Right lobe of liver (tissue), 6 donors: ENCODE data around the gene BHLHE23. TPM values are rescaled to one million over a fixed set of nuclear protein-coding genes. Genes with fewer than 3 reads are reported as not detected.

Experiments used
- ATAC-seq, 4 donors: fragments of 200-7000 bp; cut with Tn5 transposase; one replicate each; pipeline ENCODE4 v1.9.1; 2020; ENCODE audit warnings: mild to moderate bottlenecking in 4 of 4, moderate library complexity in 4 of 4
- DNase-seq, 3 donors: peaks; one replicate each; pipeline ENCODE4 v3.0.0-alpha.2; 2020
- H3K27ac ChIP-seq, 3 donors: fragments of 200-600 bp; one replicate each; pipeline ENCODE4 v1.8.0; 2022
- H3K27me3 ChIP-seq, 2 donors: fragments of 200-600 bp; one replicate each; pipeline ENCODE4 v1.8.0; 2022
- H3K36me3 ChIP-seq, 4 donors: fragments of 200-600 bp; sonication (generic) in 1 of 4; one replicate each; pipeline versions ENCODE4 v1.5.1 to v1.8.0; 2017 to 2022; ENCODE audit warnings: control low read depth in 1 of 4
- H3K4me1 ChIP-seq, 4 donors: fragments of 200-600 bp; sonication (generic) in 1 of 4; one replicate each; pipeline versions ENCODE4 v1.5.1 to v1.8.0; 2017 to 2022; ENCODE audit warnings: control low read depth in 1 of 4
- H3K4me3 ChIP-seq, 3 donors: fragments of 200-600 bp; one replicate each; pipeline ENCODE4 v1.8.0; 2022
- H3K9me3 ChIP-seq, 4 donors: fragments of 200-600 bp; sonication (generic) in 1 of 4; one replicate each; pipeline versions ENCODE4 v1.5.1 to v1.8.0; 2017 to 2022; ENCODE audit warnings: control low read depth in 1 of 4
- POLR2A ChIP-seq: fragments of 450-650 bp; IDR thresholded peaks from one replicate; pipeline ENCODE4 v1.6.1; 2017; ENCODE audit warnings: antibody characterized with exemption, mild to moderate bottlenecking
- WGBS: methylation state at CpG from one replicate; pipeline ENCODE4 v1.1.6; 2018; ENCODE audit warnings: low coverage, low lambda C conversion rate; ENCODE audit not compliant: insufficient coverage; ENCODE audit errors: missing lambda C conversion rate; 5-methylcytosine and 5-hydroxymethylcytosine counted together
- intact Hi-C, 2 donors: fragments of 100-400 bp; cut with DNase I; formaldehyde crosslinking; loops; one replicate each; pipeline versions ENCODE4 v1.11.2 to v1.14.1; 2022
- total RNA-seq, 6 experiments: library from RNA; depleted of rRNA in 2 of 6; stranded (reverse); fragments of >200 nt in 2 of 6; fragmentation: NEBNext Ultra II Directional in 3 of 6; extraction: Animal tissue kit (Norgen Biotek cat#: 25700) in 3 of 6; gene quantifications; one replicate each; pipeline versions ENCODE4 v1.1.0 to v1.2.4, GENCODE V29; 2016 to 2023
- TF ChIP-seq, protein P1 (sequence below), 4 donors: fragments of 200-600 bp in 3 of 4; fragments of 450-650 bp in 1 of 4; IDR thresholded peaks; one replicate each; pipeline versions ENCODE4 v1.5.1 to v1.8.0; 2016 to 2022; ENCODE audit warnings: antibody characterized with exemption in 4 of 4, mild to moderate bottlenecking in 2 of 4
- donor health status: DM: no; HTN: yes; CAD: no.
- donor health status: DM: no; HTN: no; CAD: no.
- donor health status: DM: no; HTN: no; CAD: no.
- donor health status: DM: no; HTN: yes; CAD: no.
- donor health status: DM: no; HTN: yes; CAD: no.

Gene BHLHE23
- total RNA-seq, 6 experiments from 2014 or later, result not detected

DNA sequence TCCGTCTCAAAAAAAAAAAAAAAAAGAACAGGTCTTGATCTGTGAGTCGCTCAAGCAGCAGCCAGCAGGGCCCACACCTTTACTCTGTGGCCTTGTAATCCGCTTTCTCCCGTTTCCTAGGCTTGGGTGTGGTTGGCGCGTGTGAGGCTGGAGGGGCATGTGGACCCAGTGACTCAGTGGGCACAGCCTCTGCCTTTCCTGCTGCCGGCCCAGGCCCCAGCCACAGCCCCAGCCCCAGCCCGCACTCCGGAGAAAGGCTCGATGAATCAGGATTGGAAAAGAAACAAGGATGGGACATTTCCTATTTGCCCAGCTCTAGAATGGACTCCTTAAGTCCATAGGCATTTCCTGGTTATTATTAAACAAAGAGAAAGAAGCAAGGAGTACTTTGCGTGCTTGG, 4.3 kb downstream of the BHLHE23 start:
- DNase-seq, result no peak
- no peak overlapping the region for H3K4me3 ChIP-seq
- H3K36me3 ChIP-seq, result no peaks in the 10 kb centered on the region
- H3K4me1 ChIP-seq, result no peaks in the 10 kb centered on the region
- peaks cover 10 to 32% of the 10 kb centered on the region in 2 donors for H3K27me3 ChIP-seq
- H3K9me3 ChIP-seq, result no peaks in the 10 kb centered on the region
- intact Hi-C loops, result loop anchor here (10.0 kb wide), 3 partner anchors 98 to 178 kb away; no protein-coding TSS in a partner anchor
- ATAC-seq, result no peak
- 65% methylated on average over 3 of the region's 11 CpGs for whole genome bisulfite sequencing
- H3K27ac ChIP-seq, result no peak overlapping the region
- TF ChIP-seq POLR2A, result no peak
- TF ChIP-seq, protein P1, sequence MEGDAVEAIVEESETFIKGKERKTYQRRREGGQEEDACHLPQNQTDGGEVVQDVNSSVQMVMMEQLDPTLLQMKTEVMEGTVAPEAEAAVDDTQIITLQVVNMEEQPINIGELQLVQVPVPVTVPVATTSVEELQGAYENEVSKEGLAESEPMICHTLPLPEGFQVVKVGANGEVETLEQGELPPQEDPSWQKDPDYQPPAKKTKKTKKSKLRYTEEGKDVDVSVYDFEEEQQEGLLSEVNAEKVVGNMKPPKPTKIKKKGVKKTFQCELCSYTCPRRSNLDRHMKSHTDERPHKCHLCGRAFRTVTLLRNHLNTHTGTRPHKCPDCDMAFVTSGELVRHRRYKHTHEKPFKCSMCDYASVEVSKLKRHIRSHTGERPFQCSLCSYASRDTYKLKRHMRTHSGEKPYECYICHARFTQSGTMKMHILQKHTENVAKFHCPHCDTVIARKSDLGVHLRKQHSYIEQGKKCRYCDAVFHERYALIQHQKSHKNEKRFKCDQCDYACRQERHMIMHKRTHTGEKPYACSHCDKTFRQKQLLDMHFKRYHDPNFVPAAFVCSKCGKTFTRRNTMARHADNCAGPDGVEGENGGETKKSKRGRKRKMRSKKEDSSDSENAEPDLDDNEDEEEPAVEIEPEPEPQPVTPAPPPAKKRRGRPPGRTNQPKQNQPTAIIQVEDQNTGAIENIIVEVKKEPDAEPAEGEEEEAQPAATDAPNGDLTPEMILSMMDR (IDR thresholded peaks at IDR 0.05), result no peak

DNA sequence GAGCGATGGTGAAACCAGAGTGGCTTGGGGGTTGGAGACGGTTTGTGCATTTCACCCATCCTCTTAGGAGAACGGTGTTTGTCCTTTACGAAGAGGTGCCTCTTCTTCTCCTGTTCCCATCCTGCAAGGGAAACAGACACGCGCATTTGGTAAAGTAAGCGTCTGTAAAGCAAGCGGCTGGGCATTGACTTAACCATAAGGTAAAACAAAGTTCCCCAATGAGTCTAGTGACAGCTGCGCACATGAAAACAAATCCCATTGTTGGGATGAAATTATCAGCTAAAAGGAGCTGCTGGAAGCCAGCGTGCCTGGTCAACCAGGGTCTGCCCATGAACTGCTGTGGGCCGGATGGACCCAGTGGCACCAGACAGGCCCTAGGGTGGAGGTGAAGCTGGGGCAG, 5.8 kb downstream of the BHLHE23 start:
- Histone ChIP-seq H3K27ac (no peak overlapping the region), H3K27me3 (peaks cover 10 to 21% of the 10 kb centered on the region in 2 donors), H3K4me1 (no peaks in the 10 kb centered on the region), H3K36me3 (no peaks in the 10 kb centered on the region), H3K9me3 (no peaks in the 10 kb centered on the region), H3K4me3 (no peak overlapping the region)
- TF ChIP-seq, protein P1 (IDR thresholded peaks at IDR 0.05), result no peak
- no peak for TF ChIP-seq POLR2A
- DNase-seq (no peak), ATAC-seq (no peak)
- intact Hi-C loops, result loop anchor here (10.0 kb wide), 3 partner anchors 96 to 176 kb away; no protein-coding TSS in a partner anchor
- WGBS, result 38% methylated on average over 11 of the region's 11 CpGs

DNA sequence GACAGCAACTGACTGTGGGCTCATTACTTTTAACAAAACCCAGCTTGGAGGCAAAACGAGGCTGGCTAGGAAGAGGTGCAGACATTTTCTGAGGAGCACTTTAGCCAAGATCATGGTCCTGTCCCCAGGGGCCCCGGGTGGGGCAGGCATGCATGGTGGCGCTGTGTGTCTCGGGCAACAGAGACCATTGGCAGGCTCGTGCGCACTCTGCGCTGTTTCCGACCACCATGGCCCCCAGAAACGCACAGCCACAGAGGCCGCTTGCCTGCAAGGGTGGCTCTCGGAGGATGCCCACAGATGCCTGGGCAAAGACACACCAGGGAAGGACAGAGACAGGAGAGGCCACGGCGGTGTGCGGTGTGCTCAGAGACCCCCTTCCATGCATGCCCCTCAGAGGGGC, 6.7 kb downstream of the BHLHE23 start:
- no CpG with 5 or more reads among the region's 14 CpGs for WGBS
- no peak for DNase-seq
- Histone ChIP-seq H3K4me1 (no peaks in the 10 kb centered on the region), H3K9me3 (no peaks in the 10 kb centered on the region), H3K27ac (no peak overlapping the region), H3K36me3 (no peaks in the 10 kb centered on the region), H3K27me3 (peaks cover 7 to 12% of the 10 kb centered on the region in 2 donors), H3K4me3 (no peak overlapping the region)
- no peak for TF ChIP-seq POLR2A
- TF ChIP-seq, protein P1 (IDR thresholded peaks at IDR 0.05), result no peak
- intact Hi-C loops, result loop anchor here (10.0 kb wide), 3 partner anchors 95 to 175 kb away; no protein-coding TSS in a partner anchor
- ATAC-seq, result no peak

DNA sequence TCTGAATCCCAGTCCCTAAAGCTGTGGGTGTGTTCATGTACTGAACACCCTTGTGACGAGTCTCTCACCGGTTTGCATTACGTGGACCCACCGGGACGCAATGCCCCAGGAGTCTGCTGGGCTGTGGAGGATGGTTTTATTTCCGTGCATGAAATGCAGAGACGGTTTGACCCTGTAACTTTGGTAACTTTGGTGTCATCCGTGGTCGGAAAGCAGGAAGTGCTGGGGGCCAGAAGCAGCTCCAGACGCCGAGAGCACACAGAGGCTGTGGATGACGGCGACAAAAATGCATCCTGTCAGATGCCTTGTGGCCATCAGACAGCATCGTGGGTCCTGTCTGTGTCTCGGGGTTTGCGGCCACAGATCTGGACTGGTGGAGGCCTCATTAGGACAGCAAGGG, 7.2 kb downstream of the BHLHE23 start:
- intact Hi-C loops, result no loop called here
- DNase-seq (no peak), ATAC-seq (no peak)
- Histone ChIP-seq H3K4me3 (no peak overlapping the region), H3K36me3 (no peaks in the 10 kb centered on the region), H3K9me3 (no peaks in the 10 kb centered on the region), H3K27ac (no peak overlapping the region), H3K27me3 (peaks cover 3 to 7% of the 10 kb centered on the region in 2 donors), H3K4me1 (no peaks in the 10 kb centered on the region)
- TF ChIP-seq, protein P1 (IDR thresholded peaks at IDR 0.05), result no peak
- no peak for TF ChIP-seq POLR2A
- 45% methylated on average over 10 of the region's 16 CpGs for WGBS

DNA sequence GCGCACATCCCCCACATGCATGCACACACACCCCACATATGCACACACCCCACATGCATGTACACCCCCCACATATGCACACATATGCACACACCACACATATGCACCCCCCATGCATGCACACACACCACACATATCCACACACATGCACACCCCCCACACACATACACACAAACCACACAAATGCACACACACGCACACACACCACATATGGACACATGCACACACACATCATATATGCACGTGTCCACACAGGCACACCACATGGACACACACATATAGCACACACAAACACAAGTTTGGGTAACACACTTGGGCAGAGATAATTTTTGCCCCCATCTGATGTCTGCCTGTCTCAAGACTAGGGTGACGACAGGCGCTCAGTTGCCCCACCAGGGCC, 8.3 kb downstream of the BHLHE23 start:
- Histone ChIP-seq H3K4me1 (no peaks in the 10 kb centered on the region), H3K36me3 (no peaks in the 10 kb centered on the region), H3K27ac (no peak overlapping the region), H3K9me3 (no peaks in the 10 kb centered on the region), H3K27me3 (peaks cover 0 to under 1% of the 10 kb centered on the region in 2 donors), H3K4me3 (no peak overlapping the region)
- intact Hi-C loops, result no loop called here
- no peak for DNase-seq
- WGBS, result 74% methylated on average over 5 of the region's 5 CpGs
- ATAC-seq, result no peak
- no peak for TF ChIP-seq POLR2A
- TF ChIP-seq, protein P1 (IDR thresholded peaks at IDR 0.05), result no peak
